GM10248 (cell line): Measurements from ENCODE around the gene LPXN.

Experiments
- CTCF ChIA-PET: fragments of 300-600 bp; sonication (Branson Sonifier 250); formaldehyde crosslinking; extraction: SDS; loops from one replicate; lab custom pipeline; 2021; ENCODE audit warnings: antibody characterized with exemption; lab: Yijun Ruan, JAX
- POLR2A ChIA-PET: fragments of 350-650 bp; sonication (Branson Sonifier 250); formaldehyde crosslinking; extraction: SDS; loops from one replicate; lab custom pipeline; 2020; ENCODE audit warnings: antibody characterized with exemption; lab: Yijun Ruan, JAX
- DNase-seq: peaks from one replicate; pipeline ENCODE4 v3.0.0; 2012; ENCODE audit errors: extremely low spot score
- CTCF ChIP-seq: IDR thresholded peaks from 2 replicates; pipeline ENCODE4 v1.5.1; 2012; ENCODE audit warnings: mild to moderate bottlenecking, low read depth; ENCODE audit errors: extremely low read depth, missing control alignments, control extremely low read depth

Gene LPXN

GRCh38 chr11:58497951-58498350 is 77.7 kb downstream of the LPXN start:
- no peak for TF ChIP-seq CTCF
- POLR2A ChIA-PET, result no interaction called here

GRCh38 chr11:58495906-58496305 is 79.8 kb downstream of the LPXN start:
- CTCF ChIA-PET, result interaction anchor here (1.0 to 1.5 kb wide), 4 partner anchors 8 to 28 kb away, joined by 3 to 6 read pairs (median 4); no protein-coding TSS in a partner anchor
- no peak for DNase-seq
- peak; percentile 17 for TF ChIP-seq CTCF
- POLR2A ChIA-PET, result no interaction called here

More at GRCh38 chr11:58497951-58498350, 77.7 kb downstream of the LPXN start:
- CTCF ChIA-PET, result interaction anchor here (0.9 to 1.1 kb wide), 2 partner anchors 14 to 26 kb away, joined by 3 to 4 read pairs; no protein-coding TSS in a partner anchor
- DNase-seq, result no peak

- POLR2A ChIA-PET, result no interaction called here
- CTCF ChIA-PET, result interaction anchor here (1.0 kb wide), 1 partner anchor 22 kb away, joined by 3 read pairs; no protein-coding TSS in a partner anchor
- DNase-seq, result no peak
- no peak for TF ChIP-seq CTCF
Observed at GRCh38 chr11:58494101-58494500, 81.6 kb downstream of the LPXN start.

- DNase-seq, result peak; percentile 7
- no peak for TF ChIP-seq CTCF
- CTCF ChIA-PET, result interaction anchor here (1.0 kb wide), 1 partner anchor 22 kb away, joined by 3 read pairs; no protein-coding TSS in a partner anchor
- POLR2A ChIA-PET, result no interaction called here
Observed at GRCh38 chr11:58493676-58494075, 82.0 kb downstream of the LPXN start.

GRCh38 chr11:58490827-58491226 is 84.8 kb downstream of the LPXN start:
- TF ChIP-seq CTCF, result no peak
- CTCF ChIA-PET, result no interaction called here

GRCh38 chr11:58487170-58487569 is 88.5 kb downstream of the LPXN start:
- ChIA-PET CTCF (no interaction called here), POLR2A (no interaction called here)
- TF ChIP-seq CTCF, result no peak
- DNase-seq, result no peak

More at GRCh38 chr11:58490827-58491226, 84.8 kb downstream of the LPXN start:
- DNase-seq, result no peak
- POLR2A ChIA-PET, result no interaction called here
